Activated effector memory CD4-positive, alpha-beta T cell treated with Interleukin-2 at 50 U/mL for 16 hours (primary cell): ENCODE results near the gene RNASEH2C.
"Not testable (repeated sequence)": the region's sequence is repeated elsewhere in the genome, so short reads cannot be mapped to it uniquely, and the experiment has no call there.

Source experiments
- DNase-seq: peaks from one replicate; pipeline ENCODE4 v3.0.0-alpha.2; 2020

Gene RNASEH2C

DNA sequence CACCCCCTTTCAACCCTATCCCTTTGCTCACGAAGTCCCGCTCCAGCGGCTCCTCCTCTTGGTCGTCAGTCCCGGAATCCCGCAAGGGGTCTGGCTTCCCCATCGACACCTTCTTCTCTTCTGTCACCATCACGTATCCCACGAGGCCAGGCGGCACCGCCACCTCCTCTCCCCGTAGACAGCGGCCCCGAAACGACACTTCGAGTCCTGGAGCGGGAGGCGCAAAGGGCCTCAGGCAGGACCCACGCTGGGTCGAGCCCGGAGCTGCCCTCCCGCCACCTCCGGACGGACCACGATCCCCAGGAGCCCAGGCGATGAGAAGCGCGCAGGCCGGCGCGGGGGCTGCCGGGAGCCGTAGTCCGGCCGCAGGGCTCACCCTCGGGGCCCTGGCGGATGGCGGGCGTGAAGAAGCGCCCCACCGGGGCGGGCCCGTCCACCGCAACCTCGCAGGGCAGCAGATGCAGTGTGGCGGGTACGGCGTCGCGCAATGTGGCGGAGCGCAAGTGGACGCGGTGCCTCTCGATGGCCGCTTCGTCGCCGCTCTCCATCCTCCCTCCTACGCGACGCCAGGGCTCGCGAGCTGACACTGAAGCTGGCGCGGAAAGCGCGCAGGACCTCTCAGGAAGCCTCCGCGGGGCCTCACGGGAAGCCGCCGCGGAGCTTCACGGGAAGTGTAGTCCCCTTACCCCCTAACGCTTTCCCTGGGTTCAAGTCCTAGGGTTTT, at the start of gene RNASEH2C:
Gene RNASEH2C (minus strand): TSS at position 588 of the 724 bp plus-strand sequence. CDS start 40 bp downstream, at position 548.
- DNase-seq = peak; percentile 57

- not testable (repeated sequence) for DNase-seq
Measured at GRCh38 chr11:65767806-65768205, 47.2 kb upstream of the RNASEH2C start.

DNA sequence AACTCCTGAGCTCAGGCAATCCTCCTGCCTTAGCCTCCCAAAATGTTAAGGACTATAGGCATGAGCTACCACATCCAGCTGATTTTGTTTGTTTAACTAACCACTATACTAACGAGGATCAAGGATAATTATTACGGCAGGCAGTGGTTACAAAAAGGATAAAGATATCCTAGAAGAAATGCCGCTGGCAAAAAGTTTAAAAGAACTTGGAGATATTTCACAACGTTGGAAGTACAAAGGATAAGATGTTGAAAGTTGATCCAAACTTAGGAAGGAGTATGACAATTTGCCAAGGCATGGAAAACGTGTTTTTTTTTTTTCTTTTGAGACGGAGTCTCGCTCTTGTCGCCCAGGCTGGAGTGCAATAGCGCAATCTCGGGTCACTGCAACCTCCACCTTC, 46.8 kb upstream of the RNASEH2C start:
- no peak for DNase-seq

GRCh38 chr11:65766535-65766934, 45.9 kb upstream of the RNASEH2C start:
- DNase-seq = no peak

DNA sequence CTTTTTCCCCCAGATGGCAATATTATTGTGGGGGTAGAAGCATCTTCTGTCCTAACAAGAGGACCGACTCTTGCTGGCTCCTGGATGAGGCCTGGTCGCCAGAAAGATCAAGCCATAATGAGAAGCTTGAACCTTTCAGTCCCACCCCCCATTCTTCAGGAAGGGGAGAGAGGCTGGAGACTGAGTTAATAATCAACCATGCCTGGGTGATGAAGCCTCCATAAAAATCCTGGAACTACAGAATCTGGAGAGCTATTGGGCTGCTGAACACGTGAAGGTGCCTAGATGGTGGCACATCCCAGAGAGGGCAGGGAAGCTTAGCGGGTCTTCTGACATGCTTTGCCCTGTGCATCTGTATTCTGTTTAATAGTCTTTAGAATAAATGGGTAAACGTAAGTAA, 43.8 kb upstream of the RNASEH2C start:
- no peak for DNase-seq

DNA sequence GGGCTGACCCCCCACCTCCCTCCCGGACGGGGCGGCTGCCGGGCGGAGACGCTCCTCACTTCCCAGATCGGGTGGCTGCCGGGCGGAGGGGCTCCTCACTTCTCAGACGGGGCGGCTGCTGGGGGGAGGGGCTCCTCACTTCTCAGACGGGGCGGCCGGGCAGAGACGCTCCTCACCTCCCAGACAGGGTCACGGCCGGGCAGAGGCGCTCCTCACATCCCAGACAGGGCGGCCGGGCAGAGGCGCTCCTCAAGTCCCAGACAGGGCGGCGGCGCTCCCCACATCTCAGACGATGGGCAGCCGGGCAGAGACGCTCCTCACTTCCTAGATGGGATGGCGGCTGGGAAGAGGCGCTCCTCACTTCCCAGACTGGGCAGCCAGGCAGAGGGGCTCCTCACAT, 42.2 kb upstream of the RNASEH2C start:
- DNase-seq = not testable (repeated sequence)

- DNase-seq = not testable (repeated sequence)
Measured at GRCh38 chr11:65762169-65762568, 41.6 kb upstream of the RNASEH2C start.

GRCh38 chr11:65745049-65745448, 24.5 kb upstream of the RNASEH2C start:
- no peak for DNase-seq

GRCh38 chr11:65744699-65745042, 24.1 kb upstream of the RNASEH2C start:
- DNase-seq = no peak

DNA sequence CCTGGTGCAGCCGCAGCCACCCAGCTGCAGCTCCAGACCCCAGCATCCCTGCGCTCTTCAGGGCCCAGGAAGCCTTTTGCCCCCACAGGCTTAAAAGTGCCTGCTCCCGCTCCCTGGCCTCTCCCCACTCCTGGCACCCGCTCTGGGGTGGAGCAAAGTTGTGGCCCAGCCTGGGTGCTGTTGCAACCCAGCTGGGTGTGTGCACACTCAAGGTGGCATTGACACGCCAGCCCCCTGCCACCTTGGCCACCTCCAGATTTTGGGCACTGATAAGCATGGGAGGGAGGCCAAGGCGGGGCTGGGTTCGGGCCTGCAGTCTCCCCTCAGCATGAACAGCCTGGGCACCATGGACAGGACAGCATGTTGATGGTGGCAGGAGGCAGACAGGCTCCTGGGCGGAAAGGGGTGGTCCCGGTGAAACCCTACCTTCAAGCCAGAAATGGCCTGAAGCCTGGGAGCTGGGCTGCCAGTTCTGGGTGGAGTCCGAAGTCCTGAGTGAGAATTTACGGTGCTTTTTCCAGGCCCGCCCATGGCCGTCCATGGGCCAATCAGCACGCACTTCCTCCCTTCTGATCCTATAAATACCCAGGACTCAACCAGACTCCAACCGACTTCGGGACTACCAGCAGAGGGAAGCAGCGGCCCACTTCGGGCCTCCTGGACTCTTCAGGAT, 23.6 kb upstream of the RNASEH2C start:
- DNase-seq = no peak

DNA sequence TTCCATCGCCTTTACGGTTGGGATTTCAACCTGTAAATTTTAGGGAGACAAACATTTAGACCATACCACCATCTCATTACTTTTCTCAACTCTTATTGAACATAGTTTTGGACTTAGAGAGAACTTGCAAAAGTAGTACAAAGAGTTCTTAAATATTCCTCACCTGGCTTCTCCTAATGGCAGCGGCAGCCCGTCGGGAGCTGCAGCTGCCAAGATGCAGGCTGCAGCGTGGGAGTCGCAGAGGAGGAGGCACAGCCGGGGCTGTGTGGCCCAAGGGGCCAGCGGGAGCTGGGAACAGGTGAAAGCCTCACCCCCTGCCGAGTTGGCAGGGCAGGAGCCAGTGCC, 23.1 kb upstream of the RNASEH2C start:
- no peak for DNase-seq

GRCh38 chr11:65742353-65742752, 21.8 kb upstream of the RNASEH2C start:
- DNase-seq = no peak

- DNase-seq = no peak
Measured at GRCh38 chr11:65741185-65741584, 20.6 kb upstream of the RNASEH2C start.

- no peak for DNase-seq
Measured at GRCh38 chr11:65739022-65739421, 18.4 kb upstream of the RNASEH2C start.

GRCh38 chr11:65736810-65737209, 16.2 kb upstream of the RNASEH2C start:
- DNase-seq = no peak

DNA sequence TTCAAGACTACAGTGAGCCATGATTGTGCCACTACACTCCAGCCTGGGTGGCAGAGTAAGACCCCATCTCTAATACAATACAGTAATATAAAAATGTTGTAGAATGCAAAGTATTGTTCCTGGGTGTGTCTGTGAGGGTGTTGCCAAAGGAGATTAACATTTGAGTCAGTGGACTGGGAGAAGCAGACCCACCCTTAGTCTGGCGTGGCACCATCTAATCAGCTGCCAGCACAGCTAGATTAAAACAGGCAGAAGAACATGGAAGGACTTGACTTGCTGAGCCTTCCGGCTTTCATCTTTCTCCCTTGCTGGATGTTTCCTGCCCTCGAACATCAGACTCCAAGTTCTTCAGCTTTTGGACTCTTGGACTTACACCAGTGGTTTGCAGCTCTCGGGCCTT, 14.5 kb upstream of the RNASEH2C start:
- not testable (repeated sequence) for DNase-seq

DNA sequence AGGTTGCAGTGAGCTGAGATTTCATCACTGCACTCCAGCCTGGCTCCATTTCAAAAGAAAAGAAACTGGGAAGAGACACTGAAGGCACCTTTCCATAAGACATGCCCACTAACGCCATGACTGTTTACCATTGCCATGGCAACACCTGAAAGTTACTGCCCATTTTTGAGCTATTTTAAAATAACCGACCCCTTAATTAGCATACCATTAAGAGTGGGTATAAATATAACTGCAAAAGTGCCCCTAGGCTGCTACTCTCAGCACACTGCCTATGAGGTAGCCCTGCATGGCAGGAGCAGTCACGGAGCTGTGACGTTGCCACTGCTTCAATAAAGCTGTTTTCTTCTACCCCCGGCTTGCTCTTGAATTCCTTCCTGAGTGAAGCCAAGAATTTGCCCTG, 9.9 kb upstream of the RNASEH2C start:
- no peak for DNase-seq

DNA sequence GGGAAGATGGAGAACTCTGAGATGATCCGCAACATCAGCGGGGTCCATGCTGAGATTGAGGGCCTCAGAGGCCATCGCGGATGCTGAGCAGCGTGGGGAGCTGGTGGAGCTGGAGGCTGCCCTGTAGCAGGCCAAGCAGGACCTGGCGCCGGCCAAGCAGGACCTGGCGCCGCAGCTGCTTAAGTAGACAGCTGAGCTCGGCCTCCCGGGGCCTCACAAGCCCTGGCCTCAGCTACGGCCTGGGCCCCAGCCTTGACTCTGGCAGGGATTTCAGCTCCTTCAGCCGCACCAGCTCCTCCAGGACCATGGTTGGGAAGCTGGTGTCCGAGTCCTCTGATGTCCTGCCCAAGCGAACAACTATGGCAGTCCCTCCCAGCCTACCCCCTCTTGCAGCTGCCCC, 7.3 kb upstream of the RNASEH2C start:
- DNase-seq = no peak

DNA sequence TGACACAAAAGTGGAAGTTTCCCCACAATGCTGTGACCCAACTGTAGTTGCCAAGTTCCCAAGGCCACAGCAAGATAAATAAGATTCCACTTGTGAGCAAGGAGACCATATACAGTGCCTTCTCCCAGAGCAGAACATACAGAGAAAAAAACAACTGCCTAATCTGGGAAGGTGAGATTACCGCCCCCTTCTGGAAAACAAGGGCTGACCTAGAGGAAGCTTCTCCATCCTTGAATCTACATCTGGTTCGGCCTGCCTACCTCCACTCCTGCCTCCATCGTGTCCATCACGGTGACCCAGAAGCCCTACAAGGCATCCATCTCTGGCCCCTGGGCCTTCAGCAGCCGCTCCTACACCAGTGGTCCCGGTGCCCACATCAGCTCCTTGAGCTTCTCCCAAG, 6.1 kb upstream of the RNASEH2C start:
- no peak for DNase-seq

DNA sequence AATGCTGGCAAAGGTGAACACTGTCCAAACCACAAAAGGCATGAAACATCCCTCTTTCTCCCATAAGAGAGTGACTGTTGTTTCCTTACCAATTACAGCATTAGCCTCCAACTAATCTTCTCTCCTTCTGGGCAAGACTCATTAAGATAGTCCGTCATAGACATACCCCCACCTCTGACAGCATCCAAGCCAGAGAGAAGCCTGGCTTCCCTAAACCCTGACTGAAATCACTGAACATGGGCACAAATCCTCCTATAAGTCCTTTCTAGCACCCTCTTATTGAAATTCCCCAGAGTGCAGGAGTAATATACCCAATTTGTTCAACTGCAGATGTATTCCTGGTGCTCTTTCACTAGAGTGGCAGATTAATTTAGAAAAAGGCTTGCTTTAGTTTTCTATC, 1.7 kb upstream of the RNASEH2C start:
- no peak for DNase-seq

GRCh38 chr11:65719871-65720210, 757 bp downstream of the RNASEH2C start:
- DNase-seq = no peak

GRCh38 chr11:65718964-65719492, 1.6 kb downstream of the RNASEH2C start:
- DNase-seq = no peak

GRCh38 chr11:65718531-65718930, 2.1 kb downstream of the RNASEH2C start:
- DNase-seq = no peak

GRCh38 chr11:65717906-65718305, 2.7 kb downstream of the RNASEH2C start:
- DNase-seq = no peak
